DND-41 (cell line): ENCODE results near the gene PPP1R3G.

Source experiments
- ATAC-seq: fragments of 200-7000 bp; cut with Tn5 transposase; 3 replicates; pipeline ENCODE4 v1.9.1; 2021; ENCODE audit warnings: low read depth; ENCODE audit not compliant: insufficient read depth
- DNase-seq: peaks from one replicate; pipeline ENCODE4 v3.0.0-alpha.2; 2020
- H2AFZ ChIP-seq: 2 replicates; pipeline ENCODE4 v1.6.0; 2012; ENCODE audit warnings: low read depth, low read length
- H3K27ac ChIP-seq: 2 replicates; pipeline ENCODE4 v1.5.1; 2012; ENCODE audit warnings: low read length, inconsistent platforms
- H3K27me3 ChIP-seq: fragments of 200-600 bp; sonication (generic); 2 replicates; pipeline ENCODE4 v1.6.0; 2012; ENCODE audit warnings: low read length, mild to moderate bottlenecking, inconsistent platforms; ENCODE audit not compliant: insufficient read depth, poor library complexity
- H3K36me3 ChIP-seq: 2 replicates; pipeline ENCODE4 v1.5.1; 2012; ENCODE audit warnings: low read length, inconsistent platforms; ENCODE audit not compliant: insufficient read depth
- H3K4me1 ChIP-seq: 2 replicates; pipeline ENCODE4 v1.5.1; 2012; ENCODE audit warnings: mild to moderate bottlenecking, low read length; ENCODE audit not compliant: insufficient read depth
- H3K4me2 ChIP-seq: 2 replicates; pipeline ENCODE4 v1.6.0; 2012; ENCODE audit warnings: mild to moderate bottlenecking, moderate library complexity, low read length, inconsistent platforms; ENCODE audit not compliant: insufficient read depth
- H3K4me3 ChIP-seq, 2 experiments: fragments of 200-600 bp in 1 of 2; shearing (Covaris generic) in 1 of 2; 2 replicates each; pipeline ENCODE4 v1.5.1; 2012 to 2016; ENCODE audit warnings: inconsistent platforms in 2 of 2, low read length in 2 of 2, mild to moderate bottlenecking in 2 of 2, low read depth in 1 of 2, moderate library complexity in 1 of 2
- H3K79me2 ChIP-seq: 2 replicates; pipeline ENCODE4 v1.6.0; 2012; ENCODE audit warnings: low read length, inconsistent platforms; ENCODE audit not compliant: insufficient read depth
- H3K9ac ChIP-seq: 2 replicates; pipeline ENCODE4 v1.6.0; 2012; ENCODE audit warnings: low read depth, mild to moderate bottlenecking, inconsistent platforms, low read length, moderate library complexity
- H3K9me3 ChIP-seq: 2 replicates; pipeline ENCODE4 v1.5.1; 2012; ENCODE audit warnings: low read length, moderate library complexity, mild to moderate bottlenecking, inconsistent platforms; ENCODE audit not compliant: insufficient read depth, severe bottlenecking
- H4K20me1 ChIP-seq: 2 replicates; pipeline ENCODE4 v1.6.0; 2012; ENCODE audit warnings: low read length; ENCODE audit not compliant: insufficient read depth
- CTCF ChIP-seq: IDR thresholded peaks from 2 replicates; pipeline ENCODE4 v1.5.1; 2012; ENCODE audit warnings: borderline replicate concordance, low read length, moderate library complexity, mild to moderate bottlenecking; ENCODE audit not compliant: poor library complexity, severe bottlenecking; ENCODE audit errors: extremely low read depth
- EZH2 ChIP-seq: IDR thresholded peaks from 3 replicates; pipeline ENCODE4 v1.6.1; 2012; ENCODE audit warnings: borderline replicate concordance, low read depth, mild to moderate bottlenecking, moderate library complexity, low read length, inconsistent platforms; ENCODE audit not compliant: severe bottlenecking

Gene PPP1R3G

GRCh38 chr6:5086294-5086890 lies 1.3 kb downstream of the PPP1R3G start:
- DNase-seq, result no peak
- Histone ChIP-seq H3K4me1 (no peaks in the 10 kb centered on the region), H3K4me2 (no peak overlapping the region), H3K4me3 (no peak overlapping the region), H4K20me1 (no peaks in the 10 kb centered on the region), H3K27ac (no peak overlapping the region), H3K27me3 (no peaks in the 10 kb centered on the region), H3K36me3 (no peaks in the 10 kb centered on the region), H3K79me2 (no peaks in the 10 kb centered on the region), H3K9me3 (peaks cover 8% of the 10 kb centered on the region), H3K9ac (no peak overlapping the region), H2AFZ (no peak overlapping the region)
- no peak for ATAC-seq
- TF ChIP-seq CTCF, result no peak
- no peak for TF ChIP-seq EZH2

GRCh38 chr6:5087389-5087788 lies 2.2 kb downstream of the PPP1R3G start:
- Histone ChIP-seq H2AFZ (no peak overlapping the region), H3K36me3 (no peaks in the 10 kb centered on the region), H4K20me1 (no peaks in the 10 kb centered on the region), H3K4me2 (no peak overlapping the region), H3K9me3 (peaks cover 8% of the 10 kb centered on the region), H3K4me3 (no peak overlapping the region), H3K27me3 (no peaks in the 10 kb centered on the region), H3K27ac (no peak overlapping the region), H3K79me2 (no peaks in the 10 kb centered on the region), H3K4me1 (no peaks in the 10 kb centered on the region), H3K9ac (no peak overlapping the region)
- DNase-seq, result no peak
- no peak for ATAC-seq
- TF ChIP-seq EZH2, result no peak
- no peak for TF ChIP-seq CTCF

GRCh38 chr6:5088780-5089179 lies 3.6 kb downstream of the PPP1R3G start:
- H3K79me2 ChIP-seq, result no peaks in the 10 kb centered on the region
- no peak overlapping the region for H2AFZ ChIP-seq
- ATAC-seq, result no peak
- no peak overlapping the region for H3K4me2 ChIP-seq
- H3K9me3 ChIP-seq, result peaks cover 8% of the 10 kb centered on the region
- H3K27me3 ChIP-seq, result no peaks in the 10 kb centered on the region
- no peak for DNase-seq
- no peaks in the 10 kb centered on the region for H4K20me1 ChIP-seq
- H3K9ac ChIP-seq, result no peak overlapping the region
- H3K27ac ChIP-seq, result no peak overlapping the region
- no peaks in the 10 kb centered on the region for H3K36me3 ChIP-seq
- TF ChIP-seq CTCF (no peak), EZH2 (no peak)
- H3K4me1 ChIP-seq, result no peaks in the 10 kb centered on the region
- H3K4me3 ChIP-seq, result no peak overlapping the region
